Stimulated activated CD4-positive, alpha-beta T cell treated with anti-CD3 and anti-CD28 coated beads, Interleukin-2, amount 100 ng/mL, for 24 hours (primary cell): ENCODE results near the gene CEP57.

Experiments used
- DNase-seq, 2 donors: peaks; one replicate each; pipeline ENCODE4 v3.0.0-alpha.2; 2020

The CEP57 gene

GRCh38 chr11:95790123-95790932 lies at the start of gene CEP57:
Gene CEP57 (plus strand): TSS chr11:95790498. CDS start chr11:95790699, 201 bp downstream.
- DNase-seq = peak; percentile 94 to 95

- no peak for DNase-seq
Measured at GRCh38 chr11:95750101-95750500, 40.2 kb upstream of the CEP57 start.

- no peak for DNase-seq
Measured at GRCh38 chr11:95751515-95751914, 38.8 kb upstream of the CEP57 start.

GRCh38 chr11:95760941-95761340 lies 29.4 kb upstream of the CEP57 start:
- DNase-seq = no peak

DNA sequence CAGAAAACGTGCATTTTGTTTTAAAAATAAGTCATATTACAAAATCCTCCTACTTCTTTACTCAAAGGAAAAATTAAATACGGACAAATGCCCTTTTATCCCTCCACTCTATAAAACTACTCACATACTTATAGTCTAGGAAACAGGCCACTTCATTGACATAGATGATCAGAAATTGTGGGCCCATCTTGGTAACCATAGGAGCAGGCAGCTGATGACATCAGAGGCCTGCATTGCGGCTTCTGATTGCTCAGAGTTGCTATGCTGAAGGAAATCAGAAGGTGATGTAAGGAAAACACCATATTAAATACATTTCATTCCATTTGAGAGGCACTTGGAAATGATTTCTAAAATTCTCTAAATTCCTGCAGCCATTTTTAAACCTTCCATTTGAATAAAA lies 27.8 kb upstream of the CEP57 start:
- DNase-seq = no peak

GRCh38 chr11:95764267-95764898 lies 25.9 kb upstream of the CEP57 start:
- DNase-seq = no peak

DNA sequence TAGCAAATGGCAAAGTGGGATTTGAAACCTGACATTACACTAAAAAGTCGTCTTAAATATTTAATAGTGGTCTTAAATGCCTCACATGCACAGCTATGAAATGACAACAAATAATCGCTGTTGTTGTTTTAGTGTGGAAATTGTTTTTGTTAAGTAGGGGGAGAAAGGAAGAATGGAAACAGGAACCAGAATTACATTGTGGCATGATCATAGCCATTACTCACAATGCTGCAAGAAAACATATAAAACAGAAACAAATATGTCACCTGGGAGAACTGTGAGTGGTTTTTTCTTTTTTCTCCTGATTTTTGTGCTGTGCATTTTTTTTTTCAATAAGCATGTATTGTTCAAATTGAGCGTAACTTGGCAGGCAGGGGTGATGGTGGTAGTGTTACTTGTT lies 23.6 kb upstream of the CEP57 start:
- DNase-seq = no peak

DNA sequence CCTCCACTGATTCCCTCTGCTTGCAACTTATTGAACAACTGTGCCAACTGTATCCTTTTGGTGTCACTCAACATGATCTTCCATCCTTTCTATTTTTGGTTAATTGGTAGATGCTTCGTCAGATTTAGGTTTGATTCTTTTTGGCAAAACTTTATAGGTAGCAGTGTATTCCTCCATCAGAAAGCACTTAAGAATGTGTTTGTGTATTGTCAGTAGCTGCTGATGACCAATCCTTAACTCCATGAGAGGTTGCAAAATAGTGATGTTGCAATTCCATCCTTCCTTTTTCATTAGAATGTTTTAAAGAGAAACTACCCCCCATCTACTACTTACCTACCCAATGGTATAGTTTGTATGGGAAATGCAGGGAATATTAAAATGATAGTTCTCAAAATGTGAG lies 22.8 kb upstream of the CEP57 start:
- no peak for DNase-seq

DNA sequence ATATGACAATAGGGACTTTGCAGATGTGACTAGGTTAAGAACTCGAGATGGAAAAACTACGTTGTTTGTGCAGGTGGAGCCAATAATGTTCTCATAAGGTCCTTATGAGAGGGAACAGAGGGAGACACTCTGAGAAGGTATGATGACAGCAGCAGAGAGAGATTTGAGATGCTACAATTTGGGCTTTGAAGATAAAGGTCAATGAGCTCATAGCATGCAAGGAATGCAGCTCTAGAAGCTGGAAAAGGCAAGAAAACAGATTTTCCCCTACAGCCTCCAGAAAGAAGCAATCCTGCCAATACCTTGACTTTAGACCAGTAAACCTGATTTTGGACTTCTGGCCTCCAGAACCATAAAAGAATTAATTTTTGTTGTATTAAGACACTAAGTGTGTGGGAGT lies 21.8 kb upstream of the CEP57 start:
- DNase-seq = no peak

- no peak for DNase-seq
Measured at GRCh38 chr11:95776859-95777258, 13.4 kb upstream of the CEP57 start.

- no peak for DNase-seq
Measured at GRCh38 chr11:95778699-95779098, 11.6 kb upstream of the CEP57 start.

DNA sequence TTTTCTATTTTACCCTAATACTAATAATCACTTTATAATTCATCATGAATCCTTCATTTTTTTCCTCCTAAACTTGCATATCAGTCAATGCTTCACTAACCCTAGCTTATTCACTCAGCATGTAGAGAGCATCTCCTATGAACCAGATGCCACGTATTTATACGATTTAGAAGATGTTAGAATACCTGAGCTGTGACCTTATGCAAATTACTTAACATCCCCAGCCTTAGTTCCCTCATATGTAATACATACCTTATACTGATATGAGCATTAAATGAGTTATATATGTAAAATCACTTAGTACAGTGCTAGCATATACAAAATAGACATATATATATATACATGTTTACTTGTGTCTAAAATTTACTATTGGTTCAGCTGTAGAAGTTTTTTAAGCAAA lies 9.8 kb upstream of the CEP57 start:
- no peak for DNase-seq

DNA sequence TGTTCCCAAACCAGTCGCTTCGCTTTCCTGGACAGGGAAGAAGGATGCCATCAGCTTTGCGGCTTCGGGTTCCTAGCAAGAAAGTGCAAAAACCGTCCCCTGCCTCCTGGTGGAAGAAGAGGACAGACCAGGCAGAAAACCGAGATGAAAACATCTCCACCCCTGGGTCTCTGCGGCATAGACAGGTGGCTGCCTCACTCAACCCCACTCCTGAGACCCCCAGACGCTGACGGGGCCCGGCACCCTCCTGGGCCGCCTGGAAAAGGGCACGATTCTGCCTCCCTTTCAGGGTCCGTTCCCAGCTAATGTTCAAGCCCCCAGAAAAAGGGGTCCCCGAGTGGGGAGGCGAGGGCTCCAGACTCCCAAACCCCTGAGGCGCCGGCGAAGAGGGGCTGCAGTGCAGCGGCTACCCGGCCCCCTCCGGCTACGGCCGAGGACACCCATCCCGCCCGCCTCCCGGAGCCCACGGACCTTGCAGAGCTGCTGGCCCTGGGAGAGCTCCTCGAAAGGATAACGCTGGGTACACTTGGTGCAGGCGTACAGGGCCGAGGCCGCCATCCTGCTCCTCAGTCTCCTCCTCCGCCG lies 1.3 kb upstream of the CEP57 start:
- DNase-seq = peak; percentile 23 to 47

DNA sequence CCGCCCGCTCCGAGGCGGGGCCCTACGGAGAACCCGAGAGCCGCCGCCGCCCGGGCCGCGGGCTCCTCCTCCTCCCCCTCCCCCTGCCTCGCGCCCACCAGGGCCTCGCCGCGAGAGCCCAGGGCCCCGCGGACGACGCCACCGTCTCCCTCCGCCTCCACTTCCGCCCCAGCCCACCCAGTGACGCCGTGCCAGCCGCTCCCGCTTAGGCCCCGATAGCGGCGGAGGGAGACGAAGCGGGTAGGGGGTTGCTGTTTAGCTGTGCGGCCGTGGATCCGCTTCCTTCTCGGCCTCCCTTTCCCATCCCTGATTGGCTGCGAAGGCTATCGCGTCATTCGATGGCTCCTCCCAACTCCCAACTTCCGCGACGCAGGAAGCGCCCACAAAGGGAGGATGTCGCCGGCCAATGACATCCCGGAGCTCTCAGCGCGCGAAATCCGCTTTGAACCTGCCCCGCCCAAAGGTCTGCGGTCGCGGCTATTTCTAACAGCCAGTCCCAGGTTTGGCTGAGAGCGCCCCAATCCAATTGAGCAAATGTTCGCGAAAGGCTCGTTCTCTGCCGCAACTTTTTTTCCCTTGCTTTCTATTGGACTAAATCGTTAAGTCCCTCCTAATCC lies 684 bp upstream of the CEP57 start, which contains the start of gene FAM76B:
FAM76B (minus strand) TSS at position 277 of the 617 bp plus-strand sequence. CDS start 304 bp downstream, outside the sequence.
- DNase-seq = peak; percentile 93 to 94

- DNase-seq = peak; percentile 60 to 62
Measured at GRCh38 chr11:95790933-95791708, 823 bp downstream of the CEP57 start.

GRCh38 chr11:95791709-95792033 lies 1.4 kb downstream of the CEP57 start:
- no peak for DNase-seq

DNA sequence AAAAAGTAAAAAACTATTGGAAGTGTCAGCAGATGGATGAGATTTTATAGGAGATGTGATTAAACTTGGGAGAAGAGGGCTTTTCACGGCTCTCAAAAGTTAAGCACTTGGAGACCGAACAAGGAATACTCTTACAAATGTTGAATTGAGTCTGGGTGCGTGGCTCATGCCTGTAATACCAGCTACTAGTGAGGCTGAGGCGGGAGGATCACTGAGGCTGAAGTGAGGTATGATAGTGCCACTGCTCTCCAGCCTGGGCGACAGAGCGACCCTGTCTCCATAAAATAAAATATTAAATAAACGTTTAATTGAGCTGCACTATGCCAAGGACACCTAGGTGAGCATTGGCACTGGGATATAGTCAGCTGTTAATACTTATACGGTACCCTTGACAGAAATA lies 1.9 kb downstream of the CEP57 start:
- no peak for DNase-seq

GRCh38 chr11:95792700-95793099 lies 2.4 kb downstream of the CEP57 start:
- DNase-seq = no peak

GRCh38 chr11:95793116-95793515 lies 2.8 kb downstream of the CEP57 start:
- no peak for DNase-seq

GRCh38 chr11:95794086-95794485 lies 3.8 kb downstream of the CEP57 start:
- DNase-seq = no peak

- no peak for DNase-seq
Measured at GRCh38 chr11:95795627-95796295, 5.5 kb downstream of the CEP57 start.

- DNase-seq = no peak
Measured at GRCh38 chr11:95796501-95796900, 6.2 kb downstream of the CEP57 start.
